NT2/D1 (cell line): ENCODE results near the gene MBD2.

Source experiments
- YY1 ChIP-seq: IDR thresholded peaks from 2 replicates; pipeline ENCODE4 v1.6.1; 2011; ENCODE audit not compliant: insufficient read length, insufficient read depth
- ZNF274 ChIP-seq: IDR thresholded peaks from 2 replicates; pipeline ENCODE4 v1.6.1; 2011; ENCODE audit warnings: mild to moderate bottlenecking, low read depth, low read length

- TF ChIP-seq YY1: no peak
- TF ChIP-seq ZNF274: no peak
Observed at GRCh38 chr18:54130177-54130576, 94.3 kb downstream of the MBD2 start.
